Measurements from ENCODE around the gene NDUFAF3. TPM values are rescaled to one million over a fixed set of nuclear protein-coding genes. Genes with fewer than 3 reads are reported as not detected.

Gene NDUFAF3
- total and polyA plus RNA-seq, 2 donors (not counting 3 experiments of a cell fraction or from before 2014, with no cell fraction given) = 91.1 to 91.4 TPM

GRCh38 chr3:49025005-49025792 lies 3.3 kb downstream of the NDUFAF3 start:
- no peak overlapping the region for H3K4me2 ChIP-seq (ENCODE audit: insufficient read depth, low read length)
- H3K27me3 ChIP-seq (ENCODE audit: control insufficient read depth in 2 of 2, insufficient read depth in 2 of 2, low read length in 2 of 2) = no peaks in the 10 kb centered on the region
- DNase-seq (ENCODE audit: low read depth, low spot score) (no peak), FAIRE-seq (no peak)
- no peak overlapping the region for H3K4me3 ChIP-seq (replicated peaks in 1 of 3; ENCODE audit: insufficient read depth in 1 of 3, low read depth in 1 of 3, low read length in 3 of 3)
- H3K9me1 ChIP-seq (replicated peaks; ENCODE audit: control insufficient read depth, extremely low read depth, insufficient read depth, low read length) = no peaks in the 10 kb centered on the region
- H2AFZ ChIP-seq (ENCODE audit: low read depth, low read length) = no peak overlapping the region
- peaks cover 13 to 27% of the 10 kb centered on the region in 2 experiments for H3K36me3 ChIP-seq (ENCODE audit: control insufficient read depth in 2 of 2, extremely low read depth in 1 of 2, insufficient read depth in 2 of 2, low read length in 2 of 2)
- H3K9ac ChIP-seq (replicated peaks; ENCODE audit: extremely low read depth, insufficient read depth, low read length) = no peak overlapping the region
- TF ChIP-seq EZH2 (IDR thresholded peaks at IDR 0.05; ENCODE audit: borderline replicate concordance, low read depth, low read length, severe bottlenecking) (no peak), POLR2AphosphoS5 (IDR thresholded peaks at IDR 0.05; ENCODE audit: insufficient read depth, low read depth, low read length) (no peak), CTCF (IDR thresholded peaks at IDR 0.05; ENCODE audit: extremely low read depth in 1 of 2, insufficient read depth in 1 of 2, low read depth in 1 of 2, low read length in 2 of 2) (no peak), JUN (IDR thresholded peaks at IDR 0.05; ENCODE audit: borderline replicate concordance, insufficient read depth, insufficient read length, low read depth) (no peak)
- dilution Hi-C loops (cut with MboI; ENCODE audit: extremely low pct_ligation_motif_present, low sequenced_read_pairs) (no loop called here), intact Hi-C loops (cut with micrococcal nuclease) (no loop called here)
- CTCF ChIA-PET = interaction anchor here (0.5 to 2.0 kb wide), 2 partner anchors 37 to 167 kb away, joined by 3 to 6 read pairs; no protein-coding TSS in a partner anchor
- H3K9me3 ChIP-seq (replicated peaks; ENCODE audit: control insufficient read depth, insufficient read depth, low read length) = no peaks in the 10 kb centered on the region
- POLR2A ChIA-PET = interaction anchor here (2.4 kb wide), 1 partner anchor 18 kb away, joined by 10 read pairs; the partner anchor contains the start of gene WDR6
- H4K20me1 ChIP-seq (replicated peaks; ENCODE audit: control insufficient read depth, extremely low read depth, insufficient read depth, low read length) = no peaks in the 10 kb centered on the region
- H3K4me1 ChIP-seq (ENCODE audit: control insufficient read depth, extremely low read depth, insufficient read depth, low read length) = peaks cover 23% of the 10 kb centered on the region
- peaks cover 52% of the 10 kb centered on the region for H3K79me2 ChIP-seq (ENCODE audit: control insufficient read depth, insufficient read depth, low read length)
- no TSS peak for BruUV-seq (replicated peaks)
- H3K27ac ChIP-seq (ENCODE audit: insufficient read depth, low read depth, low read length) = no peak overlapping the region
